Motor neuron (in vitro differentiated cells): Measurements from ENCODE around the gene RRAGA. TPM values are rescaled to one million over a fixed set of nuclear protein-coding genes. Genes with fewer than 3 reads are reported as not detected.
"Not testable (repeated sequence)": the region's sequence is repeated elsewhere in the genome, so short reads cannot be mapped to it uniquely, and the experiment has no call there.

Source experiments
- ATAC-seq, 8 experiments: fragments of 200-7000 bp; cut with Tn5 transposase; replicated peaks in 6 of 8; 2 replicates each; pipeline ENCODE4 v1.8.0; 2021; ENCODE audit warnings: mild to moderate bottlenecking in 8 of 8, moderate library complexity in 8 of 8
- H3K27ac ChIP-seq, 2 donors: fragments of 250-450 bp; sonication (Bioruptor Pico); 2 replicates each; pipeline ENCODE4 v1.9.0; 2021; ENCODE audit warnings: antibody characterized with exemption in 2 of 2, mild to moderate bottlenecking in 2 of 2, moderate library complexity in 1 of 2
- H3K4me1 ChIP-seq, 2 donors: fragments of 250-450 bp; sonication (Bioruptor Pico); replicated peaks in 1 of 2; 2 replicates each; pipeline ENCODE4 v1.6.1; 2021; ENCODE audit warnings: antibody characterized with exemption in 2 of 2, mild to moderate bottlenecking in 2 of 2, moderate library complexity in 1 of 2
- H3K4me3 ChIP-seq, 5 donors: fragments of 250-450 bp; sonication (Bioruptor Pico); 2 replicates each; pipeline ENCODE4 v1.9.0; 2021; ENCODE audit warnings: antibody characterized with exemption in 5 of 5, mild to moderate bottlenecking in 5 of 5, moderate library complexity in 4 of 5
- WGBS, 10 experiments: fragments of 450-650 bp; shearing (Covaris generic); methylation state at CpG; one replicate each; pipeline ENCODE4 v1.0.0; 2022; 5-methylcytosine and 5-hydroxymethylcytosine counted together
- in situ Hi-C, 9 experiments: fragments of 400-800 bp; cut with MboI; loops; one replicate each; pipeline ENCODE4 v1.15.0; 2021; ENCODE audit warnings: low sequenced_read_pairs in 9 of 9, low pct_unique_long_range_greater_than_20kb in 2 of 9; ENCODE audit not compliant: unreplicated experiment in 9 of 9
- total RNA-seq, 8 experiments: library from RNA; unstranded; fragments of 300-600 nt; gene quantifications; 2 replicates each; pipeline versions ENCODE4 v1.2.3 to v1.2.4, GENCODE V29; 2022

Gene RRAGA, protein sequence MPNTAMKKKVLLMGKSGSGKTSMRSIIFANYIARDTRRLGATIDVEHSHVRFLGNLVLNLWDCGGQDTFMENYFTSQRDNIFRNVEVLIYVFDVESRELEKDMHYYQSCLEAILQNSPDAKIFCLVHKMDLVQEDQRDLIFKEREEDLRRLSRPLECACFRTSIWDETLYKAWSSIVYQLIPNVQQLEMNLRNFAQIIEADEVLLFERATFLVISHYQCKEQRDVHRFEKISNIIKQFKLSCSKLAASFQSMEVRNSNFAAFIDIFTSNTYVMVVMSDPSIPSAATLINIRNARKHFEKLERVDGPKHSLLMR
- 10 to 100 TPM; 34.9 to 68.4 (median 52.3) TPM for total RNA-seq

GRCh38 chr9:19048966-19049916, at the start of gene RRAGA:
RRAGA (plus strand) TSS chr9:19049427; CDS start chr9:19049660, 233 bp downstream.
- in situ Hi-C loops = loop anchor here in 6 of 9 experiments (25.0 kb wide), 3 partner anchors 787 to 1512 kb away; no protein-coding TSS in a partner anchor
- peak; percentile 84 to 93 (median 91) for ATAC-seq
- Histone ChIP-seq H3K27ac (peak within 1 kb of the TSS; percentile 91 to 96), H3K4me1 (peaks cover 14 to 26% of the 10 kb centered on the region in 2 donors), H3K4me3 (peak within 1 kb of the TSS; percentile 72 to 91 (median 76))
- 0 to 5% (median 2%) methylated on average over 4 to 23 of the region's 82 CpGs; no CpG with 5 or more reads in 5 of the 10 experiments for WGBS, 10 experiments

- Histone ChIP-seq H3K27ac (no peak overlapping the region), H3K4me1 (no peaks in the 10 kb centered on the region), H3K4me3 (no peak overlapping the region)
- in situ Hi-C loops = loop anchor here in 4 of 9 experiments (25.0 kb wide), 4 partner anchors 363 to 763 kb away; no protein-coding TSS in a partner anchor
- no peak for ATAC-seq
- WGBS, 10 experiments = 92% methylated on average over 5 of the region's 16 CpGs; no CpG with 5 or more reads in 9 of the 10 experiments
Observed at GRCh38 chr9:19000133-19000532, 49.1 kb upstream of the RRAGA start.

DNA sequence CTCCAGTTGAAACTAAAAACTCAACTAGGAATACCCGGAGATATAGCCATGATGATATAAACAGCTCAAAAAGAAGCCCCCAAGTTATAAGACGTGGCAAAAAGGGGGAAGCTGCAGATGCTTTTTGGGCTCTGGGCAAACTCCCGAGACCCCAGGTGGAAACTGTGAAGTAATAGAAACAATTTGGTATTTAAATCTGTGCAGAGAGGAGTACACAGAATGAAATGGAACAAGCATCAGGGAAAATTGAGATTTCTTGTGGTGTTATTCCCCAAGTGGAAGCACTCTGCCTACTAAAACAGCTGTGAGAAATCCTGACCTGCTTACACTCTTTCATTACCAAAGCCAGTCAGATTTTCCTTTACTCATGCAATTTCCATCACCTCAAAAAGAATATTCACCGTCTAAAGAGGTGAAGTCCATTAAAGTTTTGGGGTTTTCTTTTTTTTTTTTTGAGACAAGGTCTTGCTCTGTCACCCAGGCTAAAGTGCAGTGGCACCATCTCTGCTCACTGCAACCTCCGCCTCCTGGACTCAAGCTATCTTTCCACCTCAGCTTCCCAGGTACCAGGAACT, 39.7 kb upstream of the RRAGA start:
- in situ Hi-C loops = loop anchor here in 4 of 9 experiments (25.0 kb wide), 4 partner anchors 372 to 772 kb away; no protein-coding TSS in a partner anchor
- WGBS, 10 experiments = 0 to 92% (median 73%) methylated on average over 1 to 5 of the region's 5 CpGs; no CpG with 5 or more reads in 1 of the 10 experiments
- H3K4me1 ChIP-seq = peaks cover 0 to 3% of the 10 kb centered on the region in 2 donors
- H3K4me3 ChIP-seq = no peak overlapping the region
- ATAC-seq = no peak
- no peak overlapping the region for H3K27ac ChIP-seq

GRCh38 chr9:19018201-19018600, 31.0 kb upstream of the RRAGA start:
- ATAC-seq = no peak
- WGBS, 10 experiments = 0 to 100% (median 71%) methylated on average over 1 to 3 of the region's 4 CpGs; no CpG with 5 or more reads in 2 of the 10 experiments
- Histone ChIP-seq H3K4me3 (no peak overlapping the region), H3K27ac (no peak overlapping the region), H3K4me1 (no peaks in the 10 kb centered on the region)
- in situ Hi-C loops = loop anchor here in 4 of 9 experiments (25.0 kb wide), 4 partner anchors 381 to 781 kb away; no protein-coding TSS in a partner anchor

DNA sequence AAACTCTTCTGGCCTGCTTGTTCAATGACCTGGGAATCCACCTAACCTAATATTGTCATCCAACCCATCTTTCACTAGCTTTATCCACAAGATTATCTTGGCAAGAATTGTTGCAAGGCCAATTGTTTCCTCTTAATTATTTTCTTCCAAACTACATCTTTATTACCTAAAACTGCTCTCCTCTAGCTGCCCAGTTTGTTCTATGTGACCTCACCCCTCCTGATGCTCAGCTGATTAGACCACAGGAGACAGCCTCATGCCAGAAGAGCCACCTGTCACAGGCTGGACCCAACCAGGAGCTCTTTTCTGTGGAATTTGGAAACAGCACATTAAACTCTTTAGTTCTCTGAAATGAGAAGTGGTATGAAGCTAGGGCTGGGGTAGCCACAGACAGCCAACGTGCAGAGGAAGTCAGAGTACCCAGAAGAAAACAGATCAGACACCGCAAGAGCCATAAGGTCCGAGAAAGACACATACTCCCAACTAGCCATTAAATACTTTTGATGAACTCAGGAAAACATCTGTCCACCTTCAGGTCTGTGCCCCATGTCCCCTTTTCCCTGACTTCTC, 28.3 kb upstream of the RRAGA start:
- Histone ChIP-seq H3K4me3 (no peak overlapping the region), H3K4me1 (no peaks in the 10 kb centered on the region), H3K27ac (no peak overlapping the region)
- in situ Hi-C loops = loop anchor here in 5 of 9 experiments (10.0 to 25.0 kb wide), 5 partner anchors 384 to 784 kb away; no protein-coding TSS in a partner anchor
- ATAC-seq = no peak
- WGBS, 10 experiments = 20 to 90% (median 87%) methylated on average over 1 to 3 of the region's 3 CpGs; no CpG with 5 or more reads in 5 of the 10 experiments

- H3K4me1 ChIP-seq, H3K27ac ChIP-seq, H3K4me3 ChIP-seq, ATAC-seq: not testable (repeated sequence)
- WGBS, 10 experiments = 95 to 100% (median 100%) methylated on average over 1 to 2 of the region's 2 CpGs; no CpG with 5 or more reads in 6 of the 10 experiments
- in situ Hi-C loops = loop anchor here in 5 of 9 experiments (10.0 to 25.0 kb wide), 5 partner anchors 384 to 784 kb away; no protein-coding TSS in a partner anchor
Observed at GRCh38 chr9:19021649-19022048, 27.6 kb upstream of the RRAGA start.

DNA sequence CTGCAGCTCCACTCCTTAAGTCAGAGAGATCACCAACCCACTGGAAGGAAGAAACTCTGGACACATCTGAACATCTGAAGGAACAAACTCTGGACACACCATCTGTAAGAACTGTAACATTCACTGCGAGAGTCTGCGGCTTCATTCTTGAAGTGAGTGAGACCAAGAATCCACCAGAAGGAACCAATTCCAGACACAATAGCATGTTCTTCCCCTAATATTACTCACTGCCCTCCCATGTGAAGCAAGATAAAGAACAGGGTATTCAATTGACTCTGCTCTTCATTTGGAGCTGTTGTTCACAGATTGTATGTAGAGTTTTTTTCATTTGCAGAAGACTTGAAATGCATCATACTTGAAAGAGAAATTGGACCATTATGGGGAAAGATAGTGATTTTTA, 27.0 kb upstream of the RRAGA start:
- Histone ChIP-seq H3K4me3 (no peak overlapping the region), H3K27ac (no peak overlapping the region), H3K4me1 (no peaks in the 10 kb centered on the region)
- 83 to 100% (median 100%) methylated on average over 1 to 2 of the region's 2 CpGs; no CpG with 5 or more reads in 7 of the 10 experiments for WGBS, 10 experiments
- in situ Hi-C loops = loop anchor here in 5 of 9 experiments (10.0 to 25.0 kb wide), 5 partner anchors 385 to 785 kb away; no protein-coding TSS in a partner anchor
- no peak for ATAC-seq

DNA sequence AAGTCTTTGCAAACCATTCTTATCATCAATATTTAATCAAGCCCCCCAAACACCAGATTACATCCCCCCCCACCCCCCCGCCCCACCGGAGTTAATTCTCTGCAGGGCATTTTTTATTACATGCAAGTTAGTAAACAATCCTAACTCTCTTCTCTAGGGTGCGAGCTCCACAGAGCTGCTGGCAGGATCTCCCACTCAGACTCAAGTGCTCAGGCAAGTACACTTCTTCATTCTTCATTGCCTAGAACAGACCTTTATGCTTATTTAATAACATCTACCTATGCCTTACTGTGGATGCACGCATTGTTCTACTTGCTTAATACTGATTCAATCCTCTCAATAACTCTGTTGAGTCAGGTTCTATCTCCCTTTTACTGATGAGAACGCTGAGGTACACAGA, 26.1 kb upstream of the RRAGA start:
- 22 to 95% (median 91%) methylated on average over 1 to 3 of the region's 5 CpGs; no CpG with 5 or more reads in 4 of the 10 experiments for WGBS, 10 experiments
- in situ Hi-C loops = loop anchor here in 5 of 9 experiments (10.0 to 25.0 kb wide), 5 partner anchors 386 to 786 kb away; no protein-coding TSS in a partner anchor
- H3K4me1 ChIP-seq = no peaks in the 10 kb centered on the region
- no peak overlapping the region for H3K4me3 ChIP-seq
- no peak for ATAC-seq
- no peak overlapping the region for H3K27ac ChIP-seq

- in situ Hi-C loops = loop anchor here in 7 of 9 experiments (10.0 to 25.0 kb wide), 4 partner anchors 764 to 1489 kb away; no protein-coding TSS in a partner anchor
- no peak overlapping the region for H3K27ac ChIP-seq
- no peak overlapping the region for H3K4me3 ChIP-seq
- 66 to 100% (median 79%) methylated on average over 1 to 6 of the region's 6 CpGs for WGBS, 10 experiments
- ATAC-seq = no peak
- H3K4me1 ChIP-seq = no peaks in the 10 kb centered on the region
Observed at GRCh38 chr9:19026375-19026774, 22.9 kb upstream of the RRAGA start.

- ATAC-seq = no peak
- 89 to 100% (median 93%) methylated on average over 5 to 10 of the region's 22 CpGs; no CpG with 5 or more reads in 6 of the 10 experiments for WGBS, 10 experiments
- H3K4me1 ChIP-seq = no peaks in the 10 kb centered on the region
- in situ Hi-C loops = loop anchor here in 7 of 9 experiments (10.0 to 25.0 kb wide), 4 partner anchors 766 to 1491 kb away; no protein-coding TSS in a partner anchor
- no peak overlapping the region for H3K27ac ChIP-seq
- H3K4me3 ChIP-seq = no peak overlapping the region
Observed at GRCh38 chr9:19027825-19028224, 21.4 kb upstream of the RRAGA start.

GRCh38 chr9:19028835-19029451, 20.3 kb upstream of the RRAGA start:
- WGBS, 10 experiments = 0 to 80% (median 7%) methylated on average over 1 to 8 of the region's 8 CpGs
- in situ Hi-C loops = loop anchor here in 7 of 9 experiments (10.0 to 25.0 kb wide), 4 partner anchors 767 to 1492 kb away; no protein-coding TSS in a partner anchor
- ATAC-seq = peak in 7 of 8 experiments; percentile 49 to 86 (median 61)

More at GRCh38 chr9:19028835-19029451, 20.3 kb upstream of the RRAGA start:
- Histone ChIP-seq H3K27ac (no peak overlapping the region), H3K4me3 (no peak overlapping the region), H3K4me1 (no peaks in the 10 kb centered on the region)
